GM10266 (cell line): ENCODE data around the gene KAT6B.

Experiments
- DNase-seq: peaks from one replicate; pipeline ENCODE4 v3.0.0; 2012; ENCODE audit errors: extremely low spot score
- CTCF ChIP-seq: IDR thresholded peaks from 2 replicates; pipeline ENCODE4 v1.5.1; 2012; ENCODE audit warnings: mild to moderate bottlenecking, low read depth; ENCODE audit not compliant: control insufficient read depth, insufficient read depth; ENCODE audit errors: missing control alignments

Gene KAT6B

GRCh38 chr10:74929197-74929596 lies 102.8 kb downstream of the KAT6B start:
- no peak for DNase-seq
- TF ChIP-seq CTCF = no peak

GRCh38 chr10:74930965-74931364 lies 104.6 kb downstream of the KAT6B start:
- no peak for TF ChIP-seq CTCF
- DNase-seq = no peak

GRCh38 chr10:74932648-74933047 lies 106.2 kb downstream of the KAT6B start:
- TF ChIP-seq CTCF = no peak
- DNase-seq = no peak

GRCh38 chr10:74934100-74934812 lies 107.9 kb downstream of the KAT6B start:
- no peak for DNase-seq
- no peak for TF ChIP-seq CTCF

GRCh38 chr10:74936577-74937265 lies 110.3 kb downstream of the KAT6B start:
- DNase-seq = no peak
- TF ChIP-seq CTCF = no peak

- no peak for TF ChIP-seq CTCF
- DNase-seq = no peak
Observed at GRCh38 chr10:74937266-74937856, 111.0 kb downstream of the KAT6B start.

GRCh38 chr10:74944205-74944604 lies 117.8 kb downstream of the KAT6B start:
- no peak for DNase-seq
- no peak for TF ChIP-seq CTCF
